ENCODE data around the gene RNFT2.

GRCh38 chr12:116718655-116719454 lies 19.3 kb upstream of the RNFT2 start:
- no peak for TF ChIP-seq TCF7 (CRISPR knock-in tag; IDR thresholded peaks at IDR 0.05; ENCODE audit: low read depth)
- TF ChIP-seq CTCF (IDR thresholded peaks at IDR 0.05): no peak
- no peak for TF ChIP-seq E2F5 (CRISPR knock-in tag; IDR thresholded peaks at IDR 0.05)
- TF ChIP-seq PRDM15 (CRISPR knock-in tag; IDR thresholded peaks at IDR 0.05): no peak
